ENCODE data around the gene STK32C.
"Not testable (repeated sequence)": the region's sequence is repeated elsewhere in the genome, so short reads cannot be mapped to it uniquely, and the experiment has no call there.

Gene STK32C

DNA sequence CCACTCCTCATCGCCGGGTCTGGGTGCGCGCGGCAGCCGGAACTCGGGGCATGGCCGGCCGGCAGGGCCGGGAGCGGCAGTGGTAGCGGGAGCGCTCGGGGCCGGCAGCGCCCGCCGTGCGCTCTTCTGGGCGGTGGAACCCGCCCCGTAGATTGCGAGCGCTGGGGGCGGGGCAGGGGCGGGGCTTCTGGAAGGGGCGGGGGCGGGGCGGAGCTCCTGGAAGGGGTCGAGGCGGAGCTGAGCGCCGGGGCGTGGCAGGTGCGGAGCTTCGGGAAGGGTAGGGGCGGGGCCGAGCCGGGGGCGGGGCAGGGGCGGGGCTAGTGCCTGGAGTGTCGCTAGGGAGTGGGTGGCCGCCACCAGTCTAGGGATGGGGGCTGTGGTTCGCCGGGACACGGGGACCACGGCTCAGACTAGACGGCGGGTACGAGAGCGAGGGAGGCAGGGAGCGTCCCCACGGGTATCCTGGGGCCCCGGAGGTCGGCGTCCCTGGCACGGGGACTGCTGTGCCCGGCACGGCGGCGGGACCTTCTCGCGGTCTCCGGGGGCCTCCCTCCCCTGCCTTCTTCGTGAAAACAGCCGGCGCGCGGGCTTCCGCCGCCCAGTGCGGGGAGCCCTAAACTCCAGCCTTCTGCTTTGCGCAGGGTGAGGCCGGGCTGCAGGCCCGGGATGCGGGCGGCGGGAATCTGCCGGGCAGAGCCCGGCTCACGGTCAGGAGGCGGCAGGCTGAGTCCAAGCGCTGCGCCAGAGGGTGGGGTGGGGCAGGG is at the start of gene STK32C:
Gene STK32C (minus strand): TSS at position 128 of the 764 bp plus-strand sequence. CDS start 117 bp downstream, at position 11.
- DNase-seq: peak; percentile 92

DNA sequence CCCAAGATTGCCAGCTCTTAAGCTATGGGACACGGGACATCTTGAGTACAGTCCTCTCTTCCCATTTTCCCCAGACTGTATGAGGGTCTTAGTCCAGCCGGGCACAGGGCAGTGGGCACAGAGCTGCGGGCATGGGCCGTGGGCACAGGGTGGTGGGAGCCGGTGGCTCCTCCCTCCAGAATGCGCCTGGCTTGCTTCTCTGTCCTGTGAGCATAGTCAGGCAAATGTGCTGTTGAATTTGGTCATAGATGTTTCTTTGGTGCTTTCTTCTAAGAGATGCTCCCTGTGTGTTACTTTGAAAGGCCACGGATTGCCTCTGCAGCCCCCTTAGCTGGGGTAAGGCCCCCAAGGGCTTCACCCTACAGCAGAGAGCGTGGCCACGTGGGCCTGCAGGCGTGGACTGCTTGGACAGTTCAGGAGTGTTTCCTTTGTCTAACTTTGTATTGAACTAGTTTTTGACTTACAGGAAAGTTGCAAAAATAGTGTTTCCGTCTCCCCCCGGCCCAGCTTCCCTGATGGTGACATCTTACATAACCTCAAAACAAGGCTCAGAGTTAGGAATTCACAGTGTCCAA is 49.0 kb upstream of the STK32C start:
- no peak for DNase-seq

DNA sequence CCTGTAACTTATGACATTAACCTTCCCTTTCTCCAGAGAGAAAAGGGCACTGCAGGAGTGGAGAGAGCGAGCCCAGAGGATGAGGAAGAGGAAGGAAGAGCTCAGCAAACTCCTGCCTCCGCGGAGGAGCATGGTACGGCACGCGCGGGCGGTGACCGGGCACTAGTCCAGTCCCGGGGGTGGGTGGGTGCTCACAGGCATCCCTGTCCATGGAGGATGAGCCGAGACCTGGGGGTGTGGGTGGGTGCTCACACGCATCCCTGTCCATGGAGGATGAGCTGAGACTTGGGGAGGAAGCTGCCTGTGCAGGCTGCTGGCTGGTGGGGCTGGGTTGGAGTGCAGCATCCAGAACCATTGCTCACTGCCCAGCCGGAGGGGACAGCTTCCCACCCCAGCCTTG is 48.0 kb upstream of the STK32C start:
- DNase-seq: no peak

DNA sequence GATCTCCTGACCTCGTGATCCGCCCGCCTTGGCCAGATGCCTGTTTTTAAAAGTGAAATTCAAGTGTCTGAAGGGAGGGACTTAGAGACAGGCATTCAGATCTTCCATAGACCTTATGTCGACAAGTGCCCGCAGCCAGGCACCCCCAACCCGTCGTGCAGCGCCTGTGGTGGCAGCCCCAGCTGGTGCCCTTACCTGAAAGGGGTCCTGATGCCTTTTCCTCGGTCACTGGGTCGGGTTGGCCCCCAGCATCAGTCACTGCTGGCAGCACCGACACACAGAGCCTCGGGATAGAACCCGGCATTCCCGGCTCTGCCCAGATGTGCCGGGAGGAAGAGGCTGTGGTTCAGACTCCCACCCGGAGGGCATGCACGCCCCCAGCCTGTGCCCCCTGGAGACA is 47.5 kb upstream of the STK32C start:
- DNase-seq: no peak

DNA sequence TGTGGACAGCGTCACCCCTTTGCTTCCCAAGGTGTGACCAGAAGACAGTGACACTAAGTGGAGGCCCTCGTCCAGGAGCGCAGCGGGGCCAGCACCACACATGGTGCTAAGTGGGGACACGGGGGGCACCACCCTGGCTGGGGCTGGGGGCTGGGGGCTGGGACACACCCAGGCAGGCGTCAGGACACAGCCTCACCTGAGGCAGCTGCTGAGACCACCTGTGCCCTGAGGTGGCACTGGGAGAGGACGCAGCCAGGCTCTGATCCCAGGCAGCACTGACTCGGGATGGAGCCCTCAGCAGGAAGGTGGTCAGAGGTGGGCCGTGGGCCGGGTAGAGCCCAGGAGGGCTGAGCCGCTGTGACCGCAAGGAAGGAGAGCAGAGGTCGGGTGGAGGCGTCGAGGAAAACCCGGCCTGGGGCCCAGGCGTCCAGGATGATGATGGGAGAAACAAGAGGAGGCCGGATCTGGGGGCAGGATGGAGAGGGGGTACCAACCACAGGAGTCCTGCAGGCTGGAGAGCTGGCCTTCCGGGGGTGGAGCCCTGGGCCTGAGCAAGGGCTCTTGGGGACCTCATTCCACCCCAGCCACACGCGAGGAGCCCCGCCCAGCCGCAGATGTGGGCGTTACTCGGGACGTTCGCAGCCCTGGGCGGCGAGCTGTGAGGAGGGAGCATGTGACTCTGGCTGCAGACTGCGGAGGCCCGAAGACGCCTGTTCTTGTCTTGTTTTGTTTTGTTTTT is 46.8 kb upstream of the STK32C start:
- no peak for DNase-seq

DNA sequence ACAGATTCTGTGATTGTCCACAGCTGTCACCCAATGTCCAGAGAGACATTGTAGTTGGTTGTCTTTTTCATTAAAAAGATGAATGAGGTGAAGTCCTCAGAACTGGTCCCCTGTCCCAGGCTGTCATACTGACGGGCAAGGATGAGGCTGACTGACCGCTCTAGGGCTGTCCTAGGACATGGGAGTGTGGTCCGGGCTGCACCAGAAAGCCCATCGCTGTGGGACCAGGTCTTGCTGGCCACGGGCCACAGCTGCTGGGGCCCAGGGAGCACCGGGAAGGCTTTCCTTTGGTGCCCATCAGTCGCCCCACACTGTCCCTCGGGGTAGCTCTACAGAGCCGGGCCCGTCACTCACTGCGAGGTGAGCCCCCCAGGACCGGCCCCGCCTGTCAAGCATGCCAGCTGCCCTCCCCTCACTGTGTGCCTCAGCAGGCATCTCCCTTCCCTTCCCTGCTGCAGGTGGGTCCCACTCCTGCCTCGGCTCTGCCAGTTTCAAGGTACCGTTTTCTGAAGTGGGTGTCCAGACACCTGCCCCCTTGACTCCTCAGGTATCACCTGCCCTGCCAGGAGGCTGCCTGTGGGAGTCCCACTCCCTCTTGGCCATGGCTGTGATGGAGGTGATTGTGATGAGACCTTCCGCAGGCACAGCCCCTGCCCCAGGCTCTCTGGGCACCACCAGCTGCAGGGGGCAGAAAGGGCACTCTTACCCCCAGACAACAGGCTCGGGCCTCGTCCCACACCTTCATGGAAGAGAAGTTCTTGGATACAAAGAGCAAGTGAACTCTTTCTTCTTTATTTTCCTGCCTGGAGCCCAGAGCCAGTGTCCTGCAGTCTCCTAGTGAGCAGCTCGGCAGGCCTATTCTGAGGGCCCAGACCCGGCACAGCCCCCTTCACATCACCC is 46.0 kb upstream of the STK32C start:
- no peak for DNase-seq

DNA sequence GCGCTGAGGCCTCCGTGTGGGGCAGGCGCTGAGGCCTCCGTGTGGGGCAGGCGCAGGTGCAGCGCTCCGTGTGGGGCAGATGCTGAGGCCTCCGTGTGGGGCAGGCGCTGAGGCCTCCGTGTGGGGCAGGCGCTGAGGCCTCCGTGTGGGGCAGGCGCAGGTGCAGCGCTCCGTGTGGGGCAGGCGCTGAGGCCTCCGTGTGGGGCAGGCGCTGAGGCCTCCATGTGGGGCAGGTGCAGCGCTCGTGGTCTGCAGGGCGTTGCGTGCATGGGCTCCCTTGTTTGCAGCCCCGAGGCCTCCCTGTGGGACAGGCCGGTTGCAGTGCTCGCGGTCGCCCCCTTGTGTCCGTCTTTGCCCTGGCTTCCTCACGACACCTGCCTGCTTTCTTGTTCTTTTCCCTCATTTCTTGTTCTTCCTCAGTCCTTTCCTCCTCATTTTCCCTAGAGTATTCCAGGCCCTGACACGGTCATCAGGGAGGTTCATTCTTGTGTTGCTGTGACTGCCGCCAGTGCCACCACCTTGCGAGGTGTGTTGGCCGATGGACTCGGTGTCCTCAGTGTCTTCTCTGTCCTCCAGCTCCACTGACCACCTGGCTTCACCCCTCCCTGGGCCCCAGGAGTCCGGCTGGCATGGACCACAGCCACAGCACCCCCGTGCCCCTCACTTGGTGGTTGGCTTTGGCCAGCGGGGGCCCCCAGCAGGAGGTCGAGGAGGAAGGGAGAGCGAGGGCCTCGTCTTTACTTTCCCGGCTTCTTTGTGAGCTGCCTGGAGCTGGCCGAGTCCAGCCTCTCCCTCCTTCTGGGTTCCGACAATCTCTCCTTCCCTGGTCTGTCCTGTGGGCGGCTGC is 44.9 kb upstream of the STK32C start:
- DNase-seq: peak; percentile 70 to 71

DNA sequence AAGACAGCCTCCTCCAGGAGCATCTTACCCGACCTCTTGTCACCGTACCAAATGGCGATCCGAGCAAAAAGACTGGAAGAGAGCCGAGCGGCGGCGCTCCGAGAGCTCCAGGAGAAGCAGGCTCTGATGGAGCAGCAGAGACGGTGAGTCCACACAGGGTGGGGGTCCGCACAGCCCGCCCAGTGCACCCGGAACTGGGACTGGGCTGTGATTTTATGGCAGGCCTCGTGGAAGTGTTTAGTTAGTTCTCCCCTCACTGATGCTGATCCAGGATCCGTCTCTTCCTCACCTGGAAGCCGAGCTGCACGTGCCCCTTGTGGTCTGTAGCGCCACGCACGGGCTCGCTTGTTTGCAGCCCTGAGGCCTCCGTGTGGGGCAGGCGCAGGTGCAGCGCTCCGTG is 43.9 kb upstream of the STK32C start:
- no peak for DNase-seq

DNA sequence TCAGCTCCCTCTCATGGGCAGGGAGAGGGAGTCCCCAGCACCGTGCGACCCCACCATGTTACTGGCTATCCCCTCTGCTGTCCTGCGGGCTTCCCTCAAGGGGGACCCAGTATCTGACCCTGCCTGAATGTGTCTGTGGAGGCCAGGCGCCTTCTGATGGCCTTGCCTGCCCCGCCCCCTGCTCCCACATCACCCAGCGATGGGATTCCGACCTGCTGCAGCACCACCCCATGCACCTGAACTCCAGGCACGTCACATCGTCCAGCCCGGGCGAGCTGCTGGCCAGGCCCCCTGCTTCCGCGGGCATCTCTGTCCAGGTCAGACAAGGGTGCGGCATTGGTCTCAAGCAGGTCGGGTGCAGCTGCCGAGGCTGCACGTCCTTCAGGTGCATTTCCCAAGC is 43.2 kb upstream of the STK32C start:
- no peak for DNase-seq

DNA sequence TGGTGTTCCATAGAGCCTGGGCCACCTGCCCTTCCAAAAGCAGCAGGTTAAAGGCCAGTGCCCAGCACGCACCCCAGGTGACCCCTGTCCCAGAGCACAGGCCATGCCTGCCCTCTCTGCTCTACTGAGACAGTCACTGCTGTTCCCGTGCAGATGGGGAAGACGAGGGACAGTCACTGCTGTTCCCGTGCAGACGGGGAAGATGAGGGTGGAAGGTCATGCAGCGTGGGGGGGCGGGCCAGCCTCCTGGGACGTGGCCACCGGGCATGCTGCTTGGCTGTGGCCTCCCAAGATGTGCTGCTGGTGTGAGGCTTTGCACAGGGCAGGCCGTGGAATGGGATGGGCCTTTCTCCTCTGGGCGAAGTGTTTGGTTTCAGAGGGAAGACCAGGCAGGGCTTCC is 42.6 kb upstream of the STK32C start:
- no peak for DNase-seq

DNA sequence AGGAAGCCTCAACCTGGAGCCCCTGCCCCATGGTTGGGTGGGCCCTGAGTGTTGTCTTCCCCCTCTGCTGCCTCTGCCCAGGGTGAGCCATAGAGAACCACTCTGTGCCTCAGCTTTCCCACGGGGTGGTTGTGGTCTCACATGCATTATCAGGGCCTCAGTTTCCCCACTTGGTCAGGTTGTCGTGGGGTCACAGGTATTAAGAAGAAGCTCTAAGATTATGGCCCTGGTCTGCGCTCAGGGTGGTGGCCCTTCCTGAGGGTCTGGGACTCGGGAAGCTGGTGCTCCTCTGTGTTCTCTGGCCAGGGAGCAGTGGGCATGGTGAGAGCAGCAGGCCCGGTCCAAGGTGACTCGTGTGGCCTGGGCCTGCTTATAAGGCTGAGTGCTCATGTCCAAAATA is 42.0 kb upstream of the STK32C start:
- no peak for DNase-seq

DNA sequence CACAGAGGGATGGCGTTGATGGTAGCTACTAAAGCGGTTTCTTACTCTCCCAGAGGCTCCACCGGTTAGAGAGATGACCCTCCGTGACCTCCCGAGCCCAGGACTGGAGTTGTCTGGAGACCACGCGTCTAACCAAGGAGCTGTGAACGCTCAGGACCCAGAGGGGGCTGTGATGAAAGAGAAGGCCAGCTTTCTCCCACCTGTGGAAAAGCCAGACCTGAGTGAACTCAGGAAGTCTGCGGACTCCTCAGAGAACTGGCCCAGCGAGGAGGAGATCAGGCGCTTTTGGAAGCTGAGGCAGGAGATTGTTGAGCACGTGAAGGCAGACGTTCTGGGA is 40.1 kb upstream of the STK32C start:
- no peak for DNase-seq

DNA sequence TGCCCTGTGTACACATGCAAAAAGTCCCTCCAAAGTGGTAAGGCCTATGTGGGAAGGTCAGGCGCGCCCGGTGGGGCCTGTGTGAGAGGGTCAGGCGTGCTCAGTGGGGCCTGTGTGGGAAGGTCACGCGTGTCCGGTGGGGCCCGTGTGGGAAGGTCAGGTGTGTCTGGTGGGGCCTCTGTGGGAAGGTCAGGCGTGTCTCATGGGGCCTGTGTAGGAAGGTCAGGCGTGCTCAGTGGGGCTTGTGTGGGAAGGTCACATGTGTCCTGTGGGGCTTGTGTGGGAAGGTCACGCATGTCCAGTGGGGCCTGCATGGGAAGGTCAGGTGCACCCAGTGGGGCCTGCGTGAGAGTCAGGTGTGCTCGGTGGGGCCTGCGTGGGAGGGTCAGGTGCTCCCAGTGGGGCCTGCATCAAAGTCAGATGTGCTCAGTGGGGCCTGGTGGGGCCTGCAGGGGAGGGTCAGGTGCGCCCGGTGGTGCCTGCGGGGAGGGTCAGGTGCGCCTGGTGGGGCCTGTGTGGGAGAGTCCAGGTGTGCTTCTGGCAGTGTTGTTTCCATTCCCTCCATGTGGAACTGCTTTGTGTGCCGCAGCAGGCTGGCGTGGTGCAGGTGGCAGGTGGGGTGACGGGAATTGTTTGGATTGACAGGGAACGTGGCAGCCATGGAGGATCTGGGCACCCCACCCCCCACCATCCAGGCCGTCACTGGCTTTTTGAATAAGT is 39.6 kb upstream of the STK32C start:
- DNase-seq: no peak

DNA sequence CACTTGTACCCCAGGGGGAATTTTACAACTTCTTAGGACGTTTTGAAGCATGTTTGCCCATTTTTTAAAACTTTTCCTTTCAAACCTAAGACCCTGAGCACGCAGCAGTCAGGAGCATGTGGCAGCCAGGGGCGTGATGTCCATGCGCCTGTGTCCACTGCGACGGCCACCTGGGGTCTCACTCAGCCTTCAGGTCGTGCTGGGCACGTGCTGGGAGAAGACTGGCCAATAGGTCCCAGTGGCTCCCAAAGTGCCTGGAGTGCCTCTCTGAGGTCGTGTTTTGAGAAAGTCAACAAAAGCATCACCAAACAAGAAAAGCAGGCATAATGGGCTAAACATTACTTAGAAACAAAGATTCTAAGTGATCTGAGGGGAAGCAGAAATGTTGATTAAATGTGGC is 39.1 kb upstream of the STK32C start:
- no peak for DNase-seq

DNA sequence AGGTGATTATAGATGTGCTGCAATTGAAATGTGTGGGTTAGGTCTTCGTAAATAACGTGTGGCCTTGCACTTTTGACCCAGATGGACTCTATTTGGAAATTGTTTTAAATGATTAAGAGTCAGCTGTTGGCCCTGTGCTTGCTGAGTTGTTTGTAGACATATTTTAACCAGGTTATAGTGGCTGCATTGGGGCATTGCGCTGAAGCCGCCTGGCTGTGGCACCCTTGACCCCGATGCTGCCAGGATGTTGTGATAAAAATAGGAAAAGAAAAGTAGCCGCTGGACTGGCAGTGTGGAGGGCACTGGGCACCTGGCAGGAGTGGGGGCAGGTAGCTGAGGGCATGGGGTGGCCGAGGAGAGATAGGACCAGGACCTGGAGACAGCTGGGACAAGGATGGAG is 37.6 kb upstream of the STK32C start:
- no peak for DNase-seq

DNA sequence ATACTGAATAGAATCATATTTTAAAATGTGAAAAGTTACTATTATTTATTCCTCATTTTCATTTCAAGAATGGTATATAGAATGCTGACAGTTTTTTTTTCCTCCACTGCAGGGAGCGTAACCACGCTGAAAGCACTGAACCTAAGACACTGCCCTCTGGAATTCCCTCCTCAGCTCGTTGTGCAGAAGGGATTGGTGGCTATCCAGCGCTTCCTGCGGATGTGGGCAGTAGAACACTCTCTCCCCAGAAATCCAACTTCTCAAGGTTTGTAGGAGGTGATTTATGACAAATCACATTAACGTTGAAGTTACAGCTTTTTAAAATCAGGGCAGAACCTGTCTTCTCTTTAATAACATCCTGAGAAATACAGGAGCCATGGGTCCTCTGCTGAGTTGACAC is 36.6 kb upstream of the STK32C start:
- DNase-seq: no peak

DNA sequence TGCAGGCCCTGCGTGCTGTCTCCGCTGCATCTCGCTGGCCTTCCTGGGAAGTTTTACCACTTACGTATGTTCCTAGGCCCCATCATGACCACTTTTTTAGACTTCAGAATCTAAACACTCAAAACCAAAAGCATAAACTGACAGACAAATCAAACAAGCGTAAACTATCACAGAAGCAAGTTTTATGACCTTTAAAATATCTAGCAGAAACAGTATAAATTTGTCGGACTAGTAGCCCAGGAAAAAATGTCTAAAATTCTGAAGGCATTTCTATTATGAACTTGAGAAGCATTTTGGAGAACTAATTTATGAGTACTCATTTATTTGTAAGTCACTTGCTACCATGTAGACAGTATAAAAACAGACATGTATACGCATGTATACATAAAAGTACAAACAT is 34.8 kb upstream of the STK32C start:
- no peak for DNase-seq

DNA sequence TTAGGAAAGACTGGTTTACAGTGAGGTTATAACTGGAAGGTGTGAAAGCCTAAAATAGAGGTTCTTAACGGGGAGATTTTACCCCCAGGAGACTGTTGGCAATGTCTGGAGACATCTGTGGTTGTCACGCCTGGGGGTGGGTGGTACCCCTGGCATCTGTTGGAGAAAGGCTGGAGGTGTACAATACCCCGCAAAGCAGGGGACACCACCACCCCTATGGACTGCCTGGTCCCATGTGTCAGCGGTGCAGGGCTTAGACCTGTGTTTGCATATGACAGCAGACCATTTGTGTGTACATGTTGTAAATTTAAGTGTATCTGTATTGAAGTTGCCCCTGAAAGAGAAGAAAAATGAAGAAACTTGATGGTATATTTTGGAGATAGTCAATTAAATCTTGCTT is 34.0 kb upstream of the STK32C start:
- no peak for DNase-seq

DNA sequence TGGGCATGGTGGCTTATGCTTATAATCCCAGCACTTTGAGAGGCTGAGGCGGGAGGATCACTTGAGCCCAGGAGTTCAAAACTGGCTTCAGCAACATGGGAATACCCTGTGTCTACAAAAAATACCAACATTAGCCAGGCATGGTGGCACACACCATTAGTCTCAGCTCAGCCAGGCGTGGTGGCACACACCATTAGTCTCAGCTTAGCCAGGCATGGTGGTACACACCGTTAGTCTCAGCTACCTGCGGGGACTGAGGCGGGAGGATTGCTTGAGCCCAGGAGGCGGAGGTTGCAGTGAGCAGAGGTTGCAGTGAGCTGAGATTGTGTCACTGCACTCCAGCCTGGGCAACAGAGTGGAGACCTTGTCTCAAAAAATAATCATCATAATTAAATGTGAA is 33.3 kb upstream of the STK32C start:
- DNase-seq: no peak

DNA sequence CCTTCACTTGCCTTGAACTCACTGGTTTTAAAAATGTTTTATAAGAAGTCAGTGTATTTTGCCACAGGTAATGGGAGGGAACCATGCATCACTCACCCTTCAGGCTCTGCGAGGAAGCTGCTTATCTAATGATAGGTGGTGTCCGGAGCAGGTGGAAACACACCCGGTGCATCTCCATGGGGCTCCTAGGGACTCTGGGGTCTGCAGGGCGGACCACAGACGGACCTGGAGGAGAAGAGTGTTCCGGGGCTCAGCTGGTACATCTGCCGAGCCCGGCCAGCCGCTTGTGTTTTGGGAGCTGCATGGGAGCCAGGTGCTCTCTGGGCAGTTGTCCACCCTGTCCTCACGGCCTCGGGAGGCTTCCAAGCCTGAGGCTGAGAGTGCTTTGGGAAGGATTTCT is 31.5 kb upstream of the STK32C start:
- DNase-seq: no peak

DNA sequence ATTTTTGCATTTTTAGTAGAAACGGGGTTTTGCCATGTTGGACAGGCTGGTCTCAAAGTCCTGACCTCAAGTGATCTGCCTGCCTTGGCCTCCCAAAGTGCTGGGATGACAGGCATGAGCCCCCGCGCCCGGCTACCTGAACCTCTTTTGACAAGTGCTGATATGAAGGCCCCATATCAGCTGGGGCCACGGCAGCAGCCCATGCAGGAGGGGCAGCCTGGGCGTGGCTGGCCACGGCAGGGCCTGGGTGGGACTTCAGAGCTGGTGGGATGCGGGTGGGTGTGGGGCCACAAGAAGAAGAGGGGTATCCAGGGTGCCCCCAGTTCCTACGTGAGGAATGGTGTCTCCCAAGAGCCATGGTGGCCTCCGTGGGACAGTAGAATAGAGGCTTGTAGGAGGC is 31.1 kb upstream of the STK32C start:
- DNase-seq: no peak

DNA sequence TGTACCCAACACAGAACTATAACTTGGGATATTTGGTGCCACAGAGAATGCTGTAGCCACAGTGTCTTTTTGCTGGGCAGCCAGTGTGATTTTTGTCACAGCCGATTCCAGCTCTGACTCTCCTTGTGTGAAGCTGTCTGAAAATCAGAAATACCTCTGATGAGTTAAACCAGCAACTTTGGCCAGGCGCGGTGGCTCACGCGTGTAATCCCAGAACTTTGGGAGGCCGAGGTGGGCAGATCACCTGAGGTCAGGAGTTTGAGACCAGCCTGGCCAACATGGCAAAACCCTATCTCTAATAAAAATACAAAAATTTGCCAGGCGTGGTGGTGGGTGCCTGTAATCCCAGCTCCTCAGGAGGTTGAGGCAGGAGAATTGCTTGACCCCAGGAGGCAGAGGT is 30.1 kb upstream of the STK32C start:
- DNase-seq: not testable (repeated sequence)

Data from CD4-positive, alpha-beta T cell treated with Interleukin-1 beta for 1 hour (primary cell).